ENCODE measurements around the gene DFFA. TPM values are rescaled to one million over a fixed set of nuclear protein-coding genes. Genes with fewer than 3 reads are reported as not detected.

DFFA gene
- total RNA-seq, 1 donor from 2014 or later = 22.8 TPM

Other genes starting within 250 kb of the DFFA start
- 26.4 TPM for gene PGD, start 73.5 kb downstream of the DFFA start, total RNA-seq
- gene CENPS, start 42.1 kb downstream of the DFFA start, total RNA-seq = 7.3 TPM
- gene CORT, start 22.5 kb downstream of the DFFA start, total RNA-seq = not detected
- 17.7 TPM for gene PEX14, start 2.4 kb upstream of the DFFA start, total RNA-seq

Measured in cardiac septum (tissue), 1 donor.